IPS-18c (cell line): Measurements from ENCODE around the gene MS4A18.
"Not testable (repeated sequence)": the region's sequence is repeated elsewhere in the genome, so short reads cannot be mapped to it uniquely, and the experiment has no call there.

Experiments used
- H3K4me3 ChIP-seq: 2 replicates; pipeline ENCODE4 v1.7.0; 2013; ENCODE audit warnings: low read depth, mild to moderate bottlenecking, low read length, moderate library complexity; ENCODE audit not compliant: insufficient read depth
- H3K9me3 ChIP-seq: one replicate; pipeline ENCODE4 v1.6.1; 2013; ENCODE audit warnings: mild to moderate bottlenecking, low read length, moderate library complexity; ENCODE audit not compliant: control insufficient read depth, insufficient read depth

The MS4A18 gene

DNA sequence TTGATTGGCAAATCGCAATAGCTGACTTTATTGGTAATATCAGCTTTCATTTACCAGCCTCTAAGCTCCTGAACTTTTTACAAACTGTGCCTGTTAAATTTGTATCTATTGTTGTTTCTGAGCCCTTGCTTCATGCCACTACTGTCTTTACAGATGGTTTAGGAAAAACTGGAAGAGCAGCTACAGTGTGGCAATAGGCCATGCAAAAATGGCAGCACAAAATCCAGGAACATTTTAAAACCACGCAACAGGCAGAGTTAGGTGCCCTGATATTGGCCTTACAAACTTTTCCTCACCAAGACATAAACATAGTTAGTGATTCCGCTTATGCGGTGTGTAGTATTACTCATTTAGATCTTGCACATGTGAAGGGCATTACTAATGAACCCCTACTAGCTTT, 34.2 kb downstream of the MS4A18 start:
- H3K9me3 ChIP-seq, H3K4me3 ChIP-seq: not testable (repeated sequence)

DNA sequence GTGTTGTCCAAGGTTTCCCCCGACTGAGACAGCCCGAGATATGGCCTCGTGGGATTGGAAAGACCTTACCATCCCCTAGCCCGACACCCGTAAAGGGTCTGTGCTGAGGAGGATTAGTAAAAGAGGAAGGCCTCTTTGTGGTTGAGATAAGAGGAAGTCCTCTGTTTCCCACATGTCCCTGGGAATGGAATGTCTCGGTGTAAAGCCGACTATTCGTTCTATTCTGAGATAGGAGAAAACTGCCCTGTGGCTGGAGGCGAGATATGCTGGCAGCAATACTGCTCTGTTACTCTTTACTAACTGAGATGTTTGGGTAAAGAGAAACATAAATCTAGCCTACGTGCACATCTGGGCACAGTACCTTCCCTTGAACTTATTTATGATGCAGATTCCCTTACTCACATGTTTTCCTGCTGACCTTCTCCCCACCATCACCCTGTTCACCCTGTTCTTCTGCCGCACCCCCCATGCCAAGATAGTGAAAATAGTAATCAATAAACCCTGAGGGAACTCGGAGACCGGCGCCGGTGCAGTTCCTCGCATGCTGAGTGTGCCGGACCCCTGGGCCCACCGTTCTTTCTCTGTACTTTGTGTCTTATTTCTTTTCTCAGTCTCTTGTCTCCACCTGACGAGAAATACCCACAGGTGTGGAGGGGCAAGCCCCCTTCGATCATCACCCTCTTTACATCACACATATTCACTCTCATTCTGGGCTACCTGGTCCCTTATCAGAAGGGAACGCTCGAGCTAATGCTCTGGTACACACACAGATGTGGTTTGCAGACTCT, 35.1 kb downstream of the MS4A18 start:
- H3K9me3 ChIP-seq, H3K4me3 ChIP-seq: not testable (repeated sequence)

GRCh38 chr11:60761436-60762190, 37.1 kb downstream of the MS4A18 start:
- H3K9me3 ChIP-seq, result peaks cover 2% of the 10 kb centered on the region
- H3K4me3 ChIP-seq, result no peak overlapping the region

GRCh38 chr11:60762851-60763691, 38.6 kb downstream of the MS4A18 start:
- H3K4me3 ChIP-seq, result no peak overlapping the region

DNA sequence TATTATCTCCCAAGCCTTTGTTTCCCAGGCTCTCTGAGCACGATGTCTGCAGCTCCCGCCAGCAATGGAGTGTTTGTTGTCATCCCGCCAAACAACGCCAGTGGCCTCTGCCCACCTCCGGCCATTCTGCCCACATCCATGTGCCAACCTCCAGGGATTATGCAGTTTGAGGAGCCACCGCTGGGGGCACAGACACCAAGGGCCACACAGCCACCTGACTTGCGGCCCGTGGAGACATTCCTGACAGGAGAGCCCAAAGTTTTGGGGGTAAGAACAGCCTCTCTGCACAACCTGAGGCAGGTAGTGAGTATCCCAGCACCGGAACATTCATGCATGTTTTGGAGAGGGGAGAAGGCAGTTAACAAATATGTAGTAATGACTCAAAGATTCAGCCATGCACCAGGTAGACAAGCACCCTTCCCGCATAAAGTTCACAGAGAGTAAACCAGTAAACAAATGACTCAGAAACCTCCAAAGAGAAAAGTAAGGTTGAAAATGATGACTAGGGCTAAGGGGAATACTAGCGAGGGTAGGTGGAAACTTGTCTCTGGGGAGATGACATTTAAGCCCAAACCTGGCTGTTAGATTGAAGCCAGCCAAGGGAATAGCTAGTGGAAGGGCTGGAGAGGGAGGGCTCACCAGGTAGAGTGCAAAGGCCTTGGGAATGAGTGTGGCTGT, 39.3 kb downstream of the MS4A18 start:
- Histone ChIP-seq H3K4me3 (no peak overlapping the region), H3K9me3 (peaks cover 2% of the 10 kb centered on the region)

More at GRCh38 chr11:60762851-60763691, 38.6 kb downstream of the MS4A18 start:
- peaks cover 2% of the 10 kb centered on the region for H3K9me3 ChIP-seq

DNA sequence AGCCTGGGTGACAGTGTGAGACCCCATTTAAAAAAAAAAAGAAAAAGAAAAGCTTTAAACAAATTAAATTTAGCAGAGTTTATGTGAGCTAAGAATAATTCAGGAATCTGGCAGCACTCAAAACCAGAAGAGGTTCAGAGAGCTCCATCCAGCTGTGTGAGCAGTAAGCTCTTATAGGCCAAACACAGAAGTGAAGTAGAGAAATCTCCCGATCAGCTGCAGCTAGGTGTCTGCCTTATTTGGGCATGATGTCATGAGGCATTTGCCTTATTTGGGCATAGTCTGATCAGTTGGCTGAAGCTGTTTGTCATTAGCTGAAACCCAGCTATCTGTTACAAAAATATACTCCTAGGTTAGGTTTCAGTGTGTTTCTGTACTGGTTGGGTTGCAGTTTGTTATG, 40.4 kb downstream of the MS4A18 start:
- Histone ChIP-seq H3K4me3 (no peak overlapping the region), H3K9me3 (no peaks in the 10 kb centered on the region)

DNA sequence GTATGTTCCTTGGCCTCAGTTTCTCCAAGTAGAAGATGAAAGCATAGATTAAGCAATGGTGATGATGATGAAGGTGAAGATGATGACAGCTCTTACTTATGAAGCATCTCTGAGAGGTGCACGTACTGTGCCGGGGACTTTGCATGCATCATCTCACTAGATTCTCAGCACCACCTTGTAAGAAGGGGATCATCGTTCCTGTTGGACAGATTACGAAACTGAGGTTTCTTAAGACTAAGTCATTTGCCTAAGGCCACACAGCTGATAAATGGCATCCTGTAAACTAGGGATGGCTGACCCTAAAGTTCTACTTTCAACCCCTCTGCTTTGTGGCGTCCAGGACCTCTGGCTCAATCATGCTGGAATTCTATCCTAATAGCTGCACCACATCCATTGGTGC, 40.8 kb downstream of the MS4A18 start:
- no peak overlapping the region for H3K4me3 ChIP-seq

GRCh38 chr11:60766547-60766946, 42.0 kb downstream of the MS4A18 start:
- H3K9me3 ChIP-seq, result no peaks in the 10 kb centered on the region
- no peak overlapping the region for H3K4me3 ChIP-seq

More for the DNA sequence above, 40.8 kb downstream of the MS4A18 start:
- no peaks in the 10 kb centered on the region for H3K9me3 ChIP-seq

GRCh38 chr11:60767388-60767811, 42.9 kb downstream of the MS4A18 start:
- H3K9me3 ChIP-seq, result no peaks in the 10 kb centered on the region
- no peak overlapping the region; the same call in 1 of the 2 replicates for H3K4me3 ChIP-seq

DNA sequence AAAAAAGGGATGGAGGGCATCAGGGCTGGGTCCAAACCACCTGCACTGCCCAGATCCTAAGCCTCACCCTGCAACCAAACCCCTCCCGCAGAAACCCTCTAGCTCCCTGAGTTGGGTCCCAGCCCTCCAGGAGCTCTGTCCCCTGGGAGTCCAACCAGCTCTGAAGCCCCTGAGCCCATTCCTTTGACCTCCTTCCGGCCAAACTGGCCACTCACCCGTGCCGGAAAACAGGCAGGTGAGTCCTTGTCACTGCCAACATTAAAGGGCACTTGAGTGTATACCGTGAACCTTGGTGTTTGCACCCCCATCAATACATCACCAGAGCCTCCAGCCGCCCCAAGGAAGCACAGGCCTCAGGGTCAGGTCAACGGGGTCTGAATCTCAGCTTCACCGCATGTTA, 43.7 kb downstream of the MS4A18 start:
- Histone ChIP-seq H3K4me3 (no peak overlapping the region), H3K9me3 (no peaks in the 10 kb centered on the region)

GRCh38 chr11:60769273-60769672, 44.8 kb downstream of the MS4A18 start:
- H3K4me3 ChIP-seq, result no peak overlapping the region
- no peaks in the 10 kb centered on the region for H3K9me3 ChIP-seq

DNA sequence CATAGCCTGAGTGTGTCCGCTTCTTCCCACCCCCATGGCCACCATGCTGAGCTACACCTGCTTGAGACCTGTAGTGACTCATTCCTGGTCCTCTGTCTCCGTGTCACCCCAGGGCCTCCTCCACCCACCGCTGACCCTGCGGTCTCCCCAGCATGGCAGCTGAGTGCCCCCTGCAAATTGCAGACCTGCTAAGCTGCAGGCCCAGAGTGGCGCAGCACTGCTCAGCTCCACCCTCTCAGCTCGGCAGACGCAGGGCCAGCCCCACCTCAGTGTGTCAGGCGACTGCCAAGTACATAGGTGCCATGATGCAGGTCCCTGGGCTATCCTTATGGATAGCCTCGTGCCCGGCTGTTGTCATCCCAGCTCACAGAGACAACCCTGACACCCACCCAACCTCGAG, 45.3 kb downstream of the MS4A18 start:
- H3K9me3 ChIP-seq, result no peaks in the 10 kb centered on the region
- no peak overlapping the region for H3K4me3 ChIP-seq

DNA sequence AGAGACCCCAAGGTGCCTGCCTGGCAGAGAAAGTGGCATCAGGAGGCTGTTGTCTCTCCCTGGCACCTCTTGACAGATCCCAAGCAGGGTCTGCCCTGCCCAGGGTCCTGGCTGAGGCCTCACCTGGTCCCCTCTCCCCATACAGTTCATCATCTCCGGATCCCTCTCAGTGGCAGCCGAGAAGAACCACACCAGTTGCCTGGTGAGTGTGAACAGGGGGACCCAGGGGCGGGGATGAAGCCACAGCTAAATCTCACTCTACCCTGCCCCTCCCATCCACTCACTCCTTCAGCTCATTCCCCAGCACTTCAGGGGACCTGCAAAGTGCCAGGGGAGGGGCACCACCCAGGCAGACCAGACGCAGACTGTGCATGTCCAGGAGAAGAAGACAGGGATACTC, 46.6 kb downstream of the MS4A18 start:
- Histone ChIP-seq H3K4me3 (no peak overlapping the region), H3K9me3 (no peaks in the 10 kb centered on the region)

- Histone ChIP-seq H3K9me3 (no peaks in the 10 kb centered on the region), H3K4me3 (no peak overlapping the region)
Observed at GRCh38 chr11:60771879-60772525, 47.5 kb downstream of the MS4A18 start.

GRCh38 chr11:60772666-60773065, 48.1 kb downstream of the MS4A18 start:
- Histone ChIP-seq H3K9me3 (no peaks in the 10 kb centered on the region), H3K4me3 (no peak overlapping the region)

GRCh38 chr11:60774726-60775125, 50.2 kb downstream of the MS4A18 start:
- Histone ChIP-seq H3K4me3 (no peak overlapping the region), H3K9me3 (no peaks in the 10 kb centered on the region)
